Large intestine (tissue), 3 donors: ENCODE data around the gene ENG. TPM values are rescaled to one million over a fixed set of nuclear protein-coding genes. Genes with fewer than 3 reads are reported as not detected.
A peak's percentile ranks its signal among the peaks of the same experiment; 100 is the strongest.
"Not testable (repeated sequence)": the region's sequence is repeated elsewhere in the genome, so short reads cannot be mapped to it uniquely, and the experiment has no call there.

ENCODE experiments used
- DNase-seq, 2 donors: peaks; one replicate each; pipeline versions ENCODE4 v3.0.0 to v3.0.0-alpha.2; 2013
- H3K27ac ChIP-seq: one replicate; pipeline ENCODE4 v1.5.1; 2013; ENCODE audit warnings: low read length
- H3K27me3 ChIP-seq: 2 replicates; pipeline ENCODE4 v1.6.1; 2013; ENCODE audit warnings: low read length; ENCODE audit not compliant: control insufficient read depth, insufficient read depth
- H3K36me3 ChIP-seq: 2 replicates; pipeline ENCODE4 v1.6.1; 2013; ENCODE audit warnings: low read length; ENCODE audit not compliant: control insufficient read depth, insufficient read depth
- H3K4me1 ChIP-seq: one replicate; pipeline ENCODE4 v1.6.1; 2013; ENCODE audit warnings: low read length; ENCODE audit not compliant: control insufficient read depth, insufficient read depth
- H3K4me3 ChIP-seq: one replicate; pipeline ENCODE4 v1.5.1; 2013; ENCODE audit warnings: low read length
- H3K9me3 ChIP-seq: one replicate; pipeline ENCODE4 v1.6.1; 2013; ENCODE audit warnings: mild to moderate bottlenecking, low read depth, low read length, moderate library complexity; ENCODE audit not compliant: control insufficient read depth
- WGBS: methylation state at CpG from one replicate; pipeline ENCODE4 v1.1.5; 2013; ENCODE audit warnings: low lambda C conversion rate; ENCODE audit not compliant: insufficient coverage; 5-methylcytosine and 5-hydroxymethylcytosine counted together
- polyA plus RNA-seq: library from polyadenylated mRNA; unstranded; fragments of 120-200 nt; gene quantifications from one replicate; pipeline ENCODE4 v1.2.1, GENCODE V29; 2013

The ENG gene
- polyA plus RNA-seq, 1 donor, result 21.6 TPM

DNA sequence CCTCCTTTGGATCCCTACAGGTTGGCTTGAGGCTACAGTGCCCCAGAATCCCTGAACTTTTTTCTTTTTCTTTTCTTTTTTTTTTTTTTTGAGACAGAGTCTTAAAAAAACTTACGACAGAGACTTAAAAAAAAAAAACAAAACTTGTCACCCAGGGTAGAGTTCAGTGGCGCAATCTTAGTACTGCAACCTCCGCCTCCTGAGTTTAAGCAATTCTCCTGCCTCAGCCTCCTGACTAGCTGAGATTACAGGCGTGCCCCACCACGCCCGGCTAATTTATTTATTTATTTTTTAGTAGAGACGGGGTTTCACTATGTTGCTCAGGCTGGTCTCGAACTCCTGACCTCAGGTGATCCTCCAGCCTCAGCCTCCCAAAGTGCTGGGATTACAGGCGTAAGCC is 73.5 kb downstream of the ENG start:
- H3K4me3 ChIP-seq, H3K27me3 ChIP-seq, H3K27ac ChIP-seq, DNase-seq, H3K36me3 ChIP-seq, H3K9me3 ChIP-seq: not testable (repeated sequence)
- no CpG with 5 or more reads among the region's 9 CpGs for WGBS
- H3K4me1 ChIP-seq, result peaks cover 10% of the 10 kb centered on the region

DNA sequence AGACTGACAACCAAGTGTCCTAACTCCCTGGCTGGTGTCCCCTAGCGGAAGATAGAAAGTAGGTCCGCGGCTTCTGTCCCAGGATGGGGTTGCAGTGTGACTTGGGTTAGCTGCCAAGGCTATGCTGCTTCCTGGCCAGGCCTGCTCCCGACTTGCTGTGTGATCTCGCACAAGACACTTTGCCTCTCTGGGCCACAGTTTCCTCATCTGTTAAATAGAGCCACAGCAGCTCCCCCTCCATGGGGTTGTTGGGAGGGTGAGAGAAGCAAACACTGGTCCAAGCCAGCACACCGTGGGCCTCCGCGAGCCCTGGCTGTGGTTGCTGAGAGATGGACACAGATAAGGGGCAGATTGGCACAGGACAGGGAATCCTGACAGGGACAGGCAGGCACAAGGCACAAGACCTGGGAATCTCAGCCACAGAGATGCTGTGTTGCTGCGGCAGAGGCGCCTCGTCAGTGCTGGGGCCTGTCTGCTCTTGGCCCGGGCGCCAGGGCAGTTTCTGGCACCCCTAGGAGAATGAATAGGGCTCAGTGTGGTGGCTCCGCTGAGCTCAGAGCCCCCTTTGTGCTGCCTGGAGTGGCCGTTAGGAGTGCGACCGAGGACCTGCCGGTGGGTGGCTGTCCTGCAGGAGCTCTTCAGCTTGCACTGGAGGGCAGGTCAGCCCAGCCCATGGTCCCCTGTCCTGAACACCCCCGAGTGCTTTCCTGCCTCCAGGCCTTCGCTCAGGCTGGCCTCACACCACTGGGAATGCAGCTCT is 74.2 kb downstream of the ENG start:
- H3K9me3 ChIP-seq, result no peaks in the 10 kb centered on the region
- DNase-seq, result no peak
- no peak overlapping the region for H3K27ac ChIP-seq
- H3K36me3 ChIP-seq, result no peaks in the 10 kb centered on the region
- H3K27me3 ChIP-seq, result peaks cover 10% of the 10 kb centered on the region
- peaks cover 10% of the 10 kb centered on the region for H3K4me1 ChIP-seq
- H3K4me3 ChIP-seq, result no peak overlapping the region
- no CpG with 5 or more reads among the region's 20 CpGs for WGBS

GRCh38 chr9:127779136-127779981 is 75.1 kb downstream of the ENG start:
- Histone ChIP-seq H3K27ac (peak overlapping the region; percentile 21), H3K4me1 (peaks cover 6% of the 10 kb centered on the region), H3K36me3 (no peaks in the 10 kb centered on the region), H3K9me3 (no peaks in the 10 kb centered on the region), H3K27me3 (peaks cover 11% of the 10 kb centered on the region), H3K4me3 (no peak overlapping the region)
- WGBS, result no CpG with 5 or more reads among the region's 17 CpGs
- DNase-seq, result no peak

- H3K4me1 ChIP-seq, result peaks cover 3% of the 10 kb centered on the region
- no peaks in the 10 kb centered on the region for H3K9me3 ChIP-seq
- peak within 1 kb of the TSS; percentile 16 for H3K4me3 ChIP-seq
- 56% methylated on average over 2 of the region's 13 CpGs for WGBS
- no peaks in the 10 kb centered on the region for H3K36me3 ChIP-seq
- H3K27me3 ChIP-seq, result peaks cover 8% of the 10 kb centered on the region
- peak within 1 kb of the TSS; percentile 21 for H3K27ac ChIP-seq
- DNase-seq, result no peak
Observed at GRCh38 chr9:127778280-127779135, 76.0 kb downstream of the ENG start, which contains the start of gene SH2D3C. Gene SH2D3C (minus strand): TSS chr9:127778666. CDS start chr9:127778627, 39 bp downstream.

- Histone ChIP-seq H3K4me3 (no peak overlapping the region), H3K9me3 (no peaks in the 10 kb centered on the region), H3K36me3 (no peaks in the 10 kb centered on the region), H3K4me1 (no peaks in the 10 kb centered on the region), H3K27ac (no peak overlapping the region), H3K27me3 (peaks cover 12% of the 10 kb centered on the region)
- 97% methylated on average over 5 of the region's 18 CpGs for WGBS
- DNase-seq, result no peak
Observed at GRCh38 chr9:127777368-127777980, 77.0 kb downstream of the ENG start.

DNA sequence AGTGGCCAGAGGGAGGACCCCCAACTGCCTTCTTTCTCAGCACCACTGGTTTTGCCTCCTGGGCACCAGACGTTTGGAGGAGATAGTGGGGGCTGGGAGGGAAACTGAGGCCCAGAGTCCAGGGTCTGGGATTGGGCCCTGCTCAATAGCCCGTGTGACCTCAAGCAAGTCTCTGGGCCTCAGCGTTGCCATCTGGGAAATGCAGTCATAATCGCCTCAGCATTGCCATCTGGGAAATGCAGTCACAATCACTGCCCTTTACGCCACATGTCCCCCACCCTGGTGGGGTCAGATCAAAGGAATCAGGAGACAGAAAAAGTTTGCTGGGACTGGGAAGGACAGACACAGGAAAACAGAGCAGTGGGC is 77.6 kb downstream of the ENG start:
- DNase-seq, result no peak
- Histone ChIP-seq H3K36me3 (no peaks in the 10 kb centered on the region), H3K27me3 (peaks cover 12% of the 10 kb centered on the region), H3K4me1 (no peaks in the 10 kb centered on the region), H3K27ac (no peak overlapping the region), H3K9me3 (no peaks in the 10 kb centered on the region), H3K4me3 (no peak overlapping the region)
- WGBS, result no CpG with 5 or more reads among the region's 5 CpGs

DNA sequence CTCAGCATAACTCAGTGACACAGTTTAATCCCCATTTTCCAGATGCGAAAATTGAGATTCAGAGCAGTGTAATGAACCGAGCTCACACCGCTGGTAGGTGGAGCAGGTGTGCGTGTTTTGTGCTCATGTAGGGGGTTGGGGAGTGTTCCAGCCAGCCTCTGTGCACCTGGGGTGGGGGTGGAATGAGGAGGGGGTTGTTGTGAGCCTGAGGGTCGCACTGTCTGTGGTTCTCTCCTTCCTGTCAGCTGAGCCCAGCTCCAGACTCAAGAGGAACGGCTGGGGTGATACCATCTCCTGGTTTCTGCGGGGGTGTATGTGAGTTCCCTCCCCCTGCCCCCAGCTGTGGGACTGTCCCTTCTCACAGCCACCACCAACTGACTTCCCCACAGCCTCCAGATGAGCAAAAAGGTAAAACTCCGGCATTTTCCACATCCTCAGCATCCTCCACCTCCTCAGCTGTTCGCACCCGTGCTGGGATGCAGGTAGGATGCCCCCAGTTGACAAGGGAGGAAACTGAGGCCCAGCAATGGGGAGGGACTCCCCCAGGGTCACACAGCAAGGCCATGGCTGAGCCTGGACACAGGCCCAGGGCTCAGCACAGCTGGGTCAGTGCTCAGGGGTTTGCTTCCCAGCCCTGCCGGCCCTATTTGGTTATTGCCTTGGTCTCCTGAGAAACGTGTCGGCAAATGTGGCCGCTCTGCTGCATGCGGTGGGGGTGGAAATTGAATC is 78.1 kb downstream of the ENG start:
- DNase-seq, result no peak
- Histone ChIP-seq H3K4me1 (peaks cover 2% of the 10 kb centered on the region), H3K27me3 (peaks cover 12% of the 10 kb centered on the region), H3K9me3 (no peaks in the 10 kb centered on the region), H3K36me3 (no peaks in the 10 kb centered on the region), H3K27ac (no peak overlapping the region), H3K4me3 (no peak overlapping the region)
- no CpG with 5 or more reads among the region's 15 CpGs for WGBS

DNA sequence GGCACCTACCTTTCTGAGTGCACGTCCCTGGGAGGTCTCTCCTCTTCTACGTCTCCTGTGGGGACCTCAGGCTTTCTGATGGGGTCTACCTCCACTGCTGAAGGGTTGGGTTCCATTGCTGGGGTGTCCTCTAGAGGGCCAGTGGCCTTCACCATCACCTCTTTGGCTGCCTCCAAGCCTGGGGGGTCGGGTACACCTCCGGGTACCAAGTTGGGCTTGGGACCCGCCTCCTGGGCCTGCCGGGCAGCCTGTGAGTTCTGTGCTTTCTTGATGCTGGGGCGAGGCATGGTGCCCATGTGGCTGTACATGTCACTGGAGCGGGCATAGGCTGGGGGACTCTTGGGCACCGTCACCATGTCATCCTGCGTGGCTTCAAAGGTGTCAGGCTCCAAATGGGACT is 80.5 kb downstream of the ENG start:
- H3K27me3 ChIP-seq, result peaks cover 17% of the 10 kb centered on the region
- peaks cover 8% of the 10 kb centered on the region for H3K4me1 ChIP-seq
- WGBS, result no CpG with 5 or more reads among the region's 10 CpGs
- H3K4me3 ChIP-seq, result no peak overlapping the region
- no peak overlapping the region for H3K27ac ChIP-seq
- H3K9me3 ChIP-seq, result no peaks in the 10 kb centered on the region
- DNase-seq, result no peak
- H3K36me3 ChIP-seq, result no peaks in the 10 kb centered on the region

GRCh38 chr9:127773272-127773671 is 81.2 kb downstream of the ENG start:
- WGBS, result no CpG with 5 or more reads among the region's 3 CpGs
- Histone ChIP-seq H3K27ac (no peak overlapping the region), H3K36me3 (no peaks in the 10 kb centered on the region), H3K4me1 (peaks cover 8% of the 10 kb centered on the region), H3K4me3 (no peak overlapping the region), H3K9me3 (no peaks in the 10 kb centered on the region), H3K27me3 (peaks cover 17% of the 10 kb centered on the region)
- DNase-seq, result no peak
